NCI-H2196 treated with DMSO at 0.1 percent for 48 hours (cell line): ENCODE measurements around the gene PRTFDC1.
"Not testable (repeated sequence)": the region's sequence is repeated elsewhere in the genome, so short reads cannot be mapped to it uniquely, and the experiment has no call there.

Source experiments
- DNase-seq: peaks from one replicate; lab custom pipeline; 2025; ENCODE audit not compliant: unreplicated experiment; lab: John Stamatoyannopoulos, UW

PRTFDC1 gene

GRCh38 chr10:24966962-24967481 is 14.6 kb upstream of the PRTFDC1 start:
- DNase-seq: no peak

GRCh38 chr10:24965051-24965450 is 12.6 kb upstream of the PRTFDC1 start:
- no peak for DNase-seq

GRCh38 chr10:24963521-24964041 is 11.2 kb upstream of the PRTFDC1 start:
- no peak for DNase-seq

- no peak for DNase-seq
Measured at GRCh38 chr10:24962995-24963394, 10.6 kb upstream of the PRTFDC1 start.

GRCh38 chr10:24961582-24961981 is 9.2 kb upstream of the PRTFDC1 start:
- no peak for DNase-seq

GRCh38 chr10:24959382-24959730 is 7.0 kb upstream of the PRTFDC1 start:
- no peak for DNase-seq

- no peak for DNase-seq
Measured at GRCh38 chr10:24958721-24959381, 6.4 kb upstream of the PRTFDC1 start.

- DNase-seq: no peak
Measured at GRCh38 chr10:24958091-24958720, 5.8 kb upstream of the PRTFDC1 start.

GRCh38 chr10:24957624-24958051 is 5.2 kb upstream of the PRTFDC1 start:
- not testable (repeated sequence) for DNase-seq

- no peak for DNase-seq
Measured at GRCh38 chr10:24953675-24954074, 1.3 kb upstream of the PRTFDC1 start.

- DNase-seq: no peak
Measured at GRCh38 chr10:24952707-24953645, 570 bp upstream of the PRTFDC1 start.

- peak; percentile 9 for DNase-seq
Measured at GRCh38 chr10:24951201-24952142, 934 bp downstream of the PRTFDC1 start.

- DNase-seq: no peak
Measured at GRCh38 chr10:24950439-24950838, 2.0 kb downstream of the PRTFDC1 start.

GRCh38 chr10:24949616-24950015 is 2.8 kb downstream of the PRTFDC1 start:
- DNase-seq: no peak

- DNase-seq: no peak
Measured at GRCh38 chr10:24947304-24948097, 4.9 kb downstream of the PRTFDC1 start.

GRCh38 chr10:24944512-24945255 is 7.7 kb downstream of the PRTFDC1 start:
- no peak for DNase-seq

GRCh38 chr10:24938525-24938924 is 13.9 kb downstream of the PRTFDC1 start:
- DNase-seq: no peak

- no peak for DNase-seq
Measured at GRCh38 chr10:24938076-24938475, 14.3 kb downstream of the PRTFDC1 start.
